ENCODE measurements around the gene DTNB. TPM values are rescaled to one million over a fixed set of nuclear protein-coding genes. Genes with fewer than 3 reads are reported as not detected.
A peak's percentile ranks its signal among the peaks of the same experiment; 100 is the strongest.

DTNB gene
- polyA plus RNA-seq, 1 donor from 2014 or later, result 22.5 TPM

- Histone ChIP-seq H3K9me3 (ENCODE audit: low read length) (no peaks in the 10 kb centered on the region), H3K79me2 (replicated peaks; ENCODE audit: insufficient read depth, low read length) (peaks cover 3% of the 10 kb centered on the region), H3K36me3 (ENCODE audit: insufficient read depth, low read length) (no peaks in the 10 kb centered on the region), H3K4me2 (ENCODE audit: low read length) (no peak overlapping the region), H3K9ac (ENCODE audit: low read length) (peak overlapping the region; percentile 82), H3F3A (ENCODE audit: insufficient read depth, low read length, poor library complexity, severe bottlenecking) (no peaks in the 10 kb centered on the region), H3K27ac (ENCODE audit: low read length) (no peak overlapping the region), H3K4me3 (ENCODE audit: low read length) (peak overlapping the region; percentile 73), H3K9me2 (ENCODE audit: insufficient read depth, low read length) (no peaks in the 10 kb centered on the region), H2AFZ (ENCODE audit: low read depth, low read length) (no peak overlapping the region), H4K20me1 (ENCODE audit: insufficient read depth) (peaks cover 3% of the 10 kb centered on the region), H3K27me3 (ENCODE audit: insufficient read depth, low read depth, low read length) (no peaks in the 10 kb centered on the region)
- TF ChIP-seq EP300 (conservative IDR thresholded peaks at IDR 0.05; ENCODE audit: poor library complexity, severe bottlenecking) (no peak), EZH2 (IDR thresholded peaks at IDR 0.05; ENCODE audit: borderline replicate concordance, insufficient read depth, low read length, poor library complexity, severe bottlenecking) (no peak), SMC3 (conservative IDR thresholded peaks at IDR 0.05; ENCODE audit: poor library complexity) (no peak), RAD21 (conservative IDR thresholded peaks at IDR 0.05) (no peak), TAF1 (IDR thresholded peaks at IDR 0.05; ENCODE audit: low read depth) (no peak), MXI1 (conservative IDR thresholded peaks at IDR 0.05; ENCODE audit: poor library complexity, severe bottlenecking) (no peak), POLR2AphosphoS5 (IDR thresholded peaks at IDR 0.05) (no peak)
- TF ChIP-seq, protein P1, sequence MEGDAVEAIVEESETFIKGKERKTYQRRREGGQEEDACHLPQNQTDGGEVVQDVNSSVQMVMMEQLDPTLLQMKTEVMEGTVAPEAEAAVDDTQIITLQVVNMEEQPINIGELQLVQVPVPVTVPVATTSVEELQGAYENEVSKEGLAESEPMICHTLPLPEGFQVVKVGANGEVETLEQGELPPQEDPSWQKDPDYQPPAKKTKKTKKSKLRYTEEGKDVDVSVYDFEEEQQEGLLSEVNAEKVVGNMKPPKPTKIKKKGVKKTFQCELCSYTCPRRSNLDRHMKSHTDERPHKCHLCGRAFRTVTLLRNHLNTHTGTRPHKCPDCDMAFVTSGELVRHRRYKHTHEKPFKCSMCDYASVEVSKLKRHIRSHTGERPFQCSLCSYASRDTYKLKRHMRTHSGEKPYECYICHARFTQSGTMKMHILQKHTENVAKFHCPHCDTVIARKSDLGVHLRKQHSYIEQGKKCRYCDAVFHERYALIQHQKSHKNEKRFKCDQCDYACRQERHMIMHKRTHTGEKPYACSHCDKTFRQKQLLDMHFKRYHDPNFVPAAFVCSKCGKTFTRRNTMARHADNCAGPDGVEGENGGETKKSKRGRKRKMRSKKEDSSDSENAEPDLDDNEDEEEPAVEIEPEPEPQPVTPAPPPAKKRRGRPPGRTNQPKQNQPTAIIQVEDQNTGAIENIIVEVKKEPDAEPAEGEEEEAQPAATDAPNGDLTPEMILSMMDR (IDR thresholded peaks at IDR 0.05; ENCODE audit: poor library complexity, severe bottlenecking), result no peak
Observed at GRCh38 chr2:25343187-25343825, 330.1 kb downstream of the DTNB start.

GRCh38 chr2:25342372-25343186, 330.8 kb downstream of the DTNB start:
- Histone ChIP-seq H3K9ac (ENCODE audit: low read length) (peak overlapping the region; percentile 82), H3K9me2 (ENCODE audit: insufficient read depth, low read length) (no peaks in the 10 kb centered on the region), H3K36me3 (ENCODE audit: insufficient read depth, low read length) (no peaks in the 10 kb centered on the region), H4K20me1 (ENCODE audit: insufficient read depth) (peaks cover 3% of the 10 kb centered on the region), H3K27me3 (ENCODE audit: insufficient read depth, low read depth, low read length) (no peaks in the 10 kb centered on the region), H3K4me3 (ENCODE audit: low read length) (peak overlapping the region; percentile 73), H3K4me2 (ENCODE audit: low read length) (no peak overlapping the region), H3K27ac (ENCODE audit: low read length) (peak overlapping the region; percentile 40), H3F3A (ENCODE audit: insufficient read depth, low read length, poor library complexity, severe bottlenecking) (no peaks in the 10 kb centered on the region), H3K79me2 (replicated peaks; ENCODE audit: insufficient read depth, low read length) (peaks cover 3% of the 10 kb centered on the region), H2AFZ (ENCODE audit: low read depth, low read length) (no peak overlapping the region), H3K9me3 (ENCODE audit: low read length) (no peaks in the 10 kb centered on the region)
- TF ChIP-seq RAD21 (conservative IDR thresholded peaks at IDR 0.05) (peak; percentile 84), EZH2 (IDR thresholded peaks at IDR 0.05; ENCODE audit: borderline replicate concordance, insufficient read depth, low read length, poor library complexity, severe bottlenecking) (no peak), MXI1 (conservative IDR thresholded peaks at IDR 0.05; ENCODE audit: poor library complexity, severe bottlenecking) (peak; percentile 49), POLR2AphosphoS5 (IDR thresholded peaks at IDR 0.05) (no peak), EP300 (conservative IDR thresholded peaks at IDR 0.05; ENCODE audit: poor library complexity, severe bottlenecking) (peak; percentile 15), SMC3 (conservative IDR thresholded peaks at IDR 0.05; ENCODE audit: poor library complexity) (peak; percentile 77), REST (IDR thresholded peaks at IDR 0.05; ENCODE audit: borderline replicate concordance) (peak; percentile 50), TAF1 (IDR thresholded peaks at IDR 0.05; ENCODE audit: low read depth) (peak; percentile 48)
- TF ChIP-seq, protein P1 (IDR thresholded peaks at IDR 0.05; ENCODE audit: poor library complexity, severe bottlenecking), result peak; percentile 97
